ENCODE results near the gene UGT1A6. TPM values are rescaled to one million over a fixed set of nuclear protein-coding genes. Genes with fewer than 3 reads are reported as not detected.

UGT1A6 gene
- total RNA-seq, 1 experiment from 2014 or later, result 98.0 TPM

DNA sequence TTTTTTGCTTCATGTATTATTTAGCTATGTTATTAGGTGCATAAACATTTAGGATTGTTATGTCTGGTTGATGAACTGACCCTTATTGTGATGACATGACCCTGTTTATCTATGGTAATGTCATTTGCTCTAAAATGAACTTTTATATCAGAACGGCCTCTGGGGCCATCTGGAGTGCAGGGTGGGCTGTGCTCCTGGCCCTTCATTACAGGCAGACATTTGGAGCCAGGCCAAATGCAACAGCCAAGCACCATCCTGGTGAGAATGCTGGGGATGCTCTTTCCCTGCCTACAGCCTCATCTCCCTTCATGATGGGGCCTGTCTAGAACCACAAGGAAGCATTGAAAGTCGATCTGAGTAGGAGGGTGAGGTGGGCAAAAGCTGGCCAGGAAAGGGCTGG is 123.6 kb downstream of the UGT1A6 start:
- Mint-ChIP-seq H3K36me3 (ENCODE audit: insufficient read depth, unreplicated experiment) (peaks cover 5% of the 10 kb centered on the region), H3K4me1 (ENCODE audit: low read depth, unreplicated experiment) (no peaks in the 10 kb centered on the region)

DNA sequence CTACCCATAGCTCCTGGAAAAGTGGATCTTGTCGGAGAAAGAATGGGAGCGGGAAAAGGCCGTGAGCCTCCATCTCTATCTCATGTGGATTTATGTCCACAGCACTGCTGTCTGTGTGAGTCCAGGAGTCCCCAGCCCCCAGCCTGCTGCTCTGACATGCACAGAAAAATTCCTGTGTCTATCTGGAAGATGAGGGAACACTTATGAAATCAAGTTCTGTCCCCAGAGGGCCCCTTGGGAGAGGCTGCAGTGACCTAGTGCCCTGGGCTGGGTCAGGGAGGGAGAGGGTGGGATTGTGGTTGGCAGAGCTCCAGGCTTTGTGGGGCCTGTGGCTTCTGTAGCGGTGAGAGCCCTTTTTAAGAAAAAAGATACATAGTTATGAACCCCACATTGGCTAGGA is 124.1 kb downstream of the UGT1A6 start:
- no peaks in the 10 kb centered on the region for H3K9me3 Mint-ChIP-seq (ENCODE audit: low read depth, unreplicated experiment)
- no peaks in the 10 kb centered on the region for H3K4me1 Mint-ChIP-seq (ENCODE audit: low read depth, unreplicated experiment)
- peaks cover 5% of the 10 kb centered on the region for H3K36me3 Mint-ChIP-seq (ENCODE audit: insufficient read depth, unreplicated experiment)
- H3K4me3 Mint-ChIP-seq (ENCODE audit: low read depth, unreplicated experiment), result no peak overlapping the region
- CTCF ChIA-PET, result no interaction called here
- no peak overlapping the region for H3K27ac Mint-ChIP-seq (ENCODE audit: unreplicated experiment)
- H3K27me3 Mint-ChIP-seq (ENCODE audit: unreplicated experiment), result peaks cover 29% of the 10 kb centered on the region
- no peak for TF ChIP-seq CTCF (IDR thresholded peaks at IDR 0.05; ENCODE audit: unreplicated experiment)
- no TSS peak for BruUV-seq (replicated peaks)
- intact Hi-C loops (cut with micrococcal nuclease; ENCODE audit: unreplicated experiment), result no loop called here
- DNase-seq, result no peak

More for the DNA sequence above, 123.6 kb downstream of the UGT1A6 start:
- DNase-seq, result no peak
- intact Hi-C loops (cut with micrococcal nuclease; ENCODE audit: unreplicated experiment), result no loop called here
- no peak overlapping the region for H3K4me3 Mint-ChIP-seq (ENCODE audit: low read depth, unreplicated experiment)
- CTCF ChIA-PET, result no interaction called here
- H3K27ac Mint-ChIP-seq (ENCODE audit: unreplicated experiment), result no peak overlapping the region
- no peak for TF ChIP-seq CTCF (IDR thresholded peaks at IDR 0.05; ENCODE audit: unreplicated experiment)
- no TSS peak for BruUV-seq (replicated peaks)
- H3K9me3 Mint-ChIP-seq (ENCODE audit: low read depth, unreplicated experiment), result no peaks in the 10 kb centered on the region
- H3K27me3 Mint-ChIP-seq (ENCODE audit: unreplicated experiment), result peaks cover 24% of the 10 kb centered on the region

DNA sequence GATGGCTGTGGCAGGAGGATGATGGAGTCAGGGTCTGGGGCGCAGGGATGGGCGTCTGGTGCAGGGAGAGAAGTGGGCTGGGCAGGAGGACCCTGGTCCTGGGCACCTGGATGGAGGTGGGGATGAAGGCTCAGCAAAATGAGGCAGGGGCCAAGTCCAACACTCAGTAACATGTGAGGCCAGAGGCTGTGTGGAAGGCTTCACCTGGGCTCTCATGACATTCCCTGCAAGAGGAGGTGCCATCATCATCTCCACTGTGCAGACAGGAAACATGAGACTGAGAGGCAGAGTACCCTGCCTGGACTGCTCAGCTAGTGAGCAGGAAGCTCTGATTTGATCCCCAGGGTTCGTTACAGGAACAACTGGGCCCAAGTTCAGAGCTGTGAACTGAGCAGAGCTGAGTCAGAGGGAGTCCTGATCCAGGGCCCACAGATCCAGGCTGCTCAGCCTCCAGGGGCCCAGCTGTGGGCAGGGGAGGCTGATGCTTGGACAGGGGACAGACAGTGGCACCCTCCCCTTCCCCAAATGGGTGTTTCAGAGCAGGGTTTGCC is 124.7 kb downstream of the UGT1A6 start:
- no peak for DNase-seq
- peaks cover 24% of the 10 kb centered on the region for H3K27me3 Mint-ChIP-seq (ENCODE audit: unreplicated experiment)
- CTCF ChIA-PET, result no interaction called here
- intact Hi-C loops (cut with micrococcal nuclease; ENCODE audit: unreplicated experiment), result no loop called here
- no peak for TF ChIP-seq CTCF (IDR thresholded peaks at IDR 0.05; ENCODE audit: unreplicated experiment)
- H3K4me1 Mint-ChIP-seq (ENCODE audit: low read depth, unreplicated experiment), result no peaks in the 10 kb centered on the region
- no peaks in the 10 kb centered on the region for H3K9me3 Mint-ChIP-seq (ENCODE audit: low read depth, unreplicated experiment)
- no peak overlapping the region for H3K27ac Mint-ChIP-seq (ENCODE audit: unreplicated experiment)
- peaks cover 5% of the 10 kb centered on the region for H3K36me3 Mint-ChIP-seq (ENCODE audit: insufficient read depth, unreplicated experiment)
- no peak overlapping the region for H3K4me3 Mint-ChIP-seq (ENCODE audit: low read depth, unreplicated experiment)
- BruUV-seq (replicated peaks), result no TSS peak

- Mint-ChIP-seq H3K36me3 (ENCODE audit: insufficient read depth, unreplicated experiment) (peaks cover 5% of the 10 kb centered on the region), H3K27ac (ENCODE audit: unreplicated experiment) (no peak overlapping the region), H3K9me3 (ENCODE audit: low read depth, unreplicated experiment) (no peaks in the 10 kb centered on the region), H3K4me3 (ENCODE audit: low read depth, unreplicated experiment) (no peak overlapping the region), H3K4me1 (ENCODE audit: low read depth, unreplicated experiment) (no peaks in the 10 kb centered on the region), H3K27me3 (ENCODE audit: unreplicated experiment) (peaks cover 20% of the 10 kb centered on the region)
- intact Hi-C loops (cut with micrococcal nuclease; ENCODE audit: unreplicated experiment), result no loop called here
- TF ChIP-seq CTCF (IDR thresholded peaks at IDR 0.05; ENCODE audit: unreplicated experiment), result no peak
- CTCF ChIA-PET, result no interaction called here
- no peak for DNase-seq
- no TSS peak for BruUV-seq (replicated peaks)
Measured at GRCh38 chr2:233817995-233818638, 125.4 kb downstream of the UGT1A6 start.

Data from Calu3 (cell line).